ENCODE data around the gene DHX35. TPM values are rescaled to one million over a fixed set of nuclear protein-coding genes. Genes with fewer than 3 reads are reported as not detected.

DHX35 gene
- total RNA-seq, 1 experiment from 2014 or later: 13.4 TPM

DNA sequence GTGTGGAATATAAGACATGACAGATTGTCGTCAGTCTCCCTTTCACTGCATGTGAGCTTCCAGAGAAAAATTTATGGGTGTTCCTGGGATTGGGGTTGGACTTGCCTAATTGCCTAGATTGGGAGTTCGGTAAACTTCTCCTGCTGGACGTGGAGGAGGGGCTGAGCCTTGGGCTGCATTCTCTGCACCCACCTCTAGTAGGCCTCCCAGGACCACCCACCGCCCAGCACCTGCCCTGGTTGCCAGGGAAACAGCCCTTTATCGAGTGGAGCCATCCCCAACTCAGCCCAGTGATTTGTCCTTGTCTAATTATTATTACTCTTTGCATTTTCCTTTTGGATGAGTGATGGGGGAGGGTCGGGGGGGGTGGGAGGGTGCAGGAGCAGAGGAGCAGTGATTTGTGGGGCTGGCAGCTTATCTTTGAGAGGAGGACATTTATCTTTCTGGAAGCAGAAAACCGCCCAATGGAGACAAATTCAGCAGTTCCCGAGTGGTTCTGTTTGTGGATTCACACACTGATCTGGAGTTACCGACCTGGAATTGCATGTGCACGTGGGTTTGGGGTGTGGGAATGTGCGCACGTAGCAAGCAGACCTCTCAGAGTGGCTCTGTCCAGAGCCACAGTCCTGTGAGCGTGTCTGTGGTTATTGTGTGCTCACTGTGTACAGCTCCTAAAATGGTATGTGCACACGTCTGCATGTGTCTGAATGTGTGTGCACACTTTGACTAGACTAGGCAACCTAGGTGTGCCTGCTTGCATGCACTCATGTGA, 104.5 kb downstream of the DHX35 start:
- no peak for DNase-seq (ENCODE audit: low spot score)

- no peak for DNase-seq (ENCODE audit: low spot score)
Observed at GRCh38 chr20:39067526-39068216, 105.5 kb downstream of the DHX35 start.

GRCh38 chr20:39069976-39070375, 107.8 kb downstream of the DHX35 start:
- DNase-seq (ENCODE audit: low spot score): no peak

DNA sequence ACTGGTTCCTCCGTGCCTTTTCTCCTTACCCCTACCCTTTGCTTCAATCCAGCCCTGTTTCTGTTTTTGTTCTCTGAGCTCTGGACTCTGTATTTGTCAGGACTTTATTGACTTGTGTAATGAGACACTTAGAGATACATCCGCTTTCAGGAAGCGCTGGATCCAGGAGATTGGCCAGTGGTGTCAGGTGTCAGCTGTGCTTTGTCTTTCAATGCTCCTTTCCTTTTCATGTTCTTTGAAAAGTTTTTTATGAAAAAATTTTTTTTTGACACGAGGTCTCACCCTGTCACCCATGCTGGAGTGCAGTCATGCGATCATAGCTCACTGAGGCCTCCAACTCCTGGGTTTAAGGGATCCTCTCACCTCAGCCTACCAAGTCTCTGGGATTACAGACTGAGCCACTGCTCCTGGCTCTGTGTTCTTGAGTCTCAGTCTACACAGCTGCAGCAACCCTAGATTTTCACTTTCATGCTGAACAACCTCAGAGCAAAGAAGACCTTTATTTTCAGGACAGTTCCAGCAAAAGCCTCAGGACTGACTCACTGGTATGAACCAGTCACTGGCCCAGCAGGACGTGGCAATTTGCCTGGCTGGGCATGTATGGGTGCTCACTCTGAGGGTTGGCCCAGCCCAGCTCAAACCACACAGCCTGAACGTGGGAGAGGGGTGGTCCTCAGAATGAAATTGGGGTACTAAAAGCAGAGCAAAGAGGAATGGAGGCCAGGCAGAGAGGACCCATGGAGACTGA, 108.5 kb downstream of the DHX35 start:
- DNase-seq (ENCODE audit: low spot score): no peak

DNA sequence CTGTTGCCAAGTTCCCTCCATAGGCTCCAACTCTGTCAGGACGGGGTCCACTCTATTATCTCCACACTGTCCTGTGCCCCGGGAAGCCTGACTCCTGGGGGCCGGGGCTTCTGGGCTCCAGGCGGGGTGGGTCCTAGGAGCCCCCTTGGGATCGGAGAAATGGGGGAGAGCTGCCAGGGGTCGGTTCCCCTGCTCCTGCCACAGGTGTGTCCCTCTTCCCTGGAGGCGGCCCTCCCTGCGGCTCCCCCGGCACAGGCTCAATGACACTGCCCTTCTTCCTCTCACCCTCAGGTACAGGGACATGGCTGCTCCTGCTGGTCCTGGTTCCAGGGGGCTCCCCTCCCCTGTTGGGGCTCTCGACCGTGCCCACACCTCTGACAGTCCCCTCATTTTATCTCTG, 110.0 kb downstream of the DHX35 start:
- no peak for DNase-seq (ENCODE audit: low spot score)

DNA sequence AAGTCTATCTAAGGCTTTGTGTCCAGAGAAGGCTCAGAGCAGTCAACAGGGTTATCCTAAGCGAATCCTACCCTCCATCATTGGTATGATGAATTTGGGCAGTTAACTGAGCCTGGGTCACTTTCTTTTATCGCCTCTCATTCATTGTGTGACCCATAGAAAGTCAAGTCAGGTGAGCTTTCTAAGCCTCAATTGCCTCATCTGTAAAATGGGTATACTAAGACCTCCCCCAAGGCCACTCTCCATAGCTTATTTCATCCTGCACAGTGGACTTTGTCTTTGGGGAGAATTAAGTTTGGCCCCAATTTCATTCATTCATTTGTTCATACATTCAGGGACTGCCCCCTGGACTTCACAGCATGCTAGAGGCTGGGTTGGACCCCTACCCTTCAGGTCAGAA, 110.5 kb downstream of the DHX35 start:
- no peak for DNase-seq (ENCODE audit: low spot score)

- DNase-seq (ENCODE audit: low spot score): no peak
Observed at GRCh38 chr20:39075731-39076130, 113.6 kb downstream of the DHX35 start.

DNA sequence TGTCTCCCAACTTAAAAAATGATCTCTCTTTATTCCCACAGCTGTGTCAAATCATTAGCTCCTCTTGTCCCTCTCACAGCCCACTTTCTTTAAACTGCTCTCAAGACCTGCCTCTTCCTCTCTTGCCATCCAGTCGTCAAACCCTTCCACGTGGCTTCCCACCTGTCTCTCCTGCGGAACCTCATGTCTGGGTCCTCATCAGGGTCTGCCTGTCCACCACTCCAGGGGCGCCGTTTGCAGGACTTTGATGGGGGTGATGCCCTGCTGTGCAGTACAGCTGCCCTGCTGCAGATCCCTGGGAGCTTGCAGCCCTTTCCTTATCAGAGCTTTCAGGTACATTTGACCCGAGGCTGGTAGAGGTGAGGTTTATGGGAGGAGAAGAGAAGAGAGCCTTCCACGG, 114.8 kb downstream of the DHX35 start:
- no peak for DNase-seq (ENCODE audit: low spot score)

DNA sequence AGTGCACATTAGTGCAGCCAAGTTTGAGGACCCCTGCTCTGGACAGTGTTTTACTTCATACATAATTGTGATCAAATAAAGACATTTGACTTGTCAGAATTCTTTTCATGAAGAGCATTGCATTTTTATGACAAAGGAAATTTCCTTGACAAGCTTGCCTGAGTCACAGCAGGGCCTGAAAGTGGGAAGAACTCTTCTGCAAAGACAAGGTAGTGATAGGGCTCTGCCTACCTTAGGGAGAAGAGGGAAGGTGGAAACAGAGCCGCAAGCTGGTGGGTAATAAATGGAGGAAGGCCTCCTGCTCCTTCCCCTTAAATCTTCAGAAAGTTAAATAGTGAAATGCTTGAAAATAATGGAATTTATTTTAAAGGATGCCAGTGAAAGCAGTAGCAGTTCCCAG, 118.2 kb downstream of the DHX35 start:
- no peak for DNase-seq (ENCODE audit: low spot score)

GRCh38 chr20:39081255-39081654, 119.1 kb downstream of the DHX35 start:
- peak; percentile 35 for DNase-seq (ENCODE audit: low spot score)

- DNase-seq (ENCODE audit: low spot score): no peak
Observed at GRCh38 chr20:39082622-39083398, 120.7 kb downstream of the DHX35 start.

DNA sequence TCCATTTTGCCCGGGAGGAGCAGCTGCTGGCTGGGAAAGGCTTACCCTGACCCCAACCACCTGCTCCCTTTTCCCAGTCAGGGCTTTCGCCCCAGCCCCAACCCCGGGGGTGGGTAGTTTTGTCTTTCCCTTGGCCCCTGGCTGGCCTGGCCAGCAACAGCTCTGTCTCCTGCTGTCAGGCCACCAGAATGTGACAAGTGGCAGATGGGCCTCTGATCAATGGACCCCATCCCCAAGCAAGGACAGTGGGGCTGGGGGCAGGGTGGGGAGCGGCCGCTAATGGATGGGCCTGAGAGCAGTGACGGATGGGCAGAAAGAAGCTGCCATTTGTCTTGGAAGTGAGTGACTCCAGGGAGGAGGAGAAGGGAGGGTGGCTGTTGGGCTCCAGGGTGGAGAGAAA, 121.6 kb downstream of the DHX35 start:
- DNase-seq (ENCODE audit: low spot score): no peak

DNA sequence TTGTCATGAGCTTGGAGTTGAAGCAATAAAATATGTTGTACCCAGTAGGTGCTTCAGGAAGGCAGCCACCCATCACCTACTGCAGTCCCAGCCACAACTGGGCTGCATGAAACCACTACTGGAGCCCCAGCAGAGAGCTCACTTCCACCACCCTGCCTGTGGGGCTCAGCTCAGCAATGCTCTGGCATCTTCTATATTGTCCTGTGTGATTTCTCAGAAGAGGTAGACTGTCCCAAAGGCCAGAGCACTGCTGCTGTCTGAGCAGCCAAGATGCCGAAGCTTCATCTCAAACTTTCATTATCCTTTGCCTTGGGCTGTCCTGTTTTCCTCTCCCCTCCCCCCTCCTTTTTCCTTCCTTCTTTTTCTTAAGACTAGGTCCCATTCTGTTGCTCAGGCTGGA, 126.9 kb downstream of the DHX35 start:
- no peak for DNase-seq (ENCODE audit: low spot score)

Other genes with a start within 250 kb of the DHX35 start
- not detected in 2 replicates for gene SLC32A1, start 237.9 kb upstream of the DHX35 start, total RNA-seq (2014; rRNA removed; shearing (Covaris generic))
- 5.9 and 10.3 TPM in 2 replicates for gene ACTR5, start 213.9 kb upstream of the DHX35 start, total RNA-seq (2014; rRNA removed; shearing (Covaris generic))
- gene PPP1R16B, start 156.6 kb upstream of the DHX35 start, total RNA-seq (2014; rRNA removed; shearing (Covaris generic)): 0.16 TPM in 1 of 2 replicates, not detected in the other
- gene FAM83D, start 35.9 kb upstream of the DHX35 start, total RNA-seq (2014; rRNA removed; shearing (Covaris generic)): 66.2 and 67.5 TPM in 2 replicates

Measured in H4 (cell line).